IPS DF 6.9 (cell line): ENCODE results near the gene MYL5.

Experiments used
- DNase-seq: peaks from one replicate; pipeline ENCODE4 v3.0.0-alpha.2; 2013; ENCODE audit warnings: low read depth, low spot score
- H3K27ac ChIP-seq: one replicate; pipeline ENCODE4 v1.5.1; 2013; ENCODE audit warnings: low read length, control low read depth
- H3K27me3 ChIP-seq: 2 replicates; pipeline ENCODE4 v1.6.1; 2013; ENCODE audit warnings: mild to moderate bottlenecking, low read length; ENCODE audit not compliant: control insufficient read depth, insufficient read depth
- H3K36me3 ChIP-seq: 2 replicates; pipeline ENCODE4 v1.6.1; 2013; ENCODE audit warnings: low read length; ENCODE audit not compliant: control insufficient read depth, insufficient read depth
- H3K4me1 ChIP-seq: 2 replicates; pipeline ENCODE4 v1.6.1; 2013; ENCODE audit warnings: low read length; ENCODE audit not compliant: control insufficient read depth, insufficient read depth
- H3K4me3 ChIP-seq: 2 replicates; pipeline ENCODE4 v1.5.1; 2013; ENCODE audit warnings: mild to moderate bottlenecking, low read length
- H3K9me3 ChIP-seq: 2 replicates; pipeline ENCODE4 v1.6.1; 2013; ENCODE audit warnings: low read length, inconsistent platforms; ENCODE audit not compliant: control insufficient read depth, insufficient read depth
- WGBS: extraction: QIAGEN DNeasy Blood & Tissue Kit; methylation state at CpG from one replicate; pipeline ENCODE4 v1.1.7; 2013; ENCODE audit warnings: mixed read lengths, missing lambda C conversion rate; ENCODE audit not compliant: insufficient read length, insufficient coverage; 5-methylcytosine and 5-hydroxymethylcytosine counted together

The MYL5 gene

GRCh38 chr4:657834-658667, 16.3 kb upstream of the MYL5 start:
- H3K27ac ChIP-seq, result no peak overlapping the region
- no peaks in the 10 kb centered on the region for H3K36me3 ChIP-seq
- no peaks in the 10 kb centered on the region for H3K4me1 ChIP-seq
- no peaks in the 10 kb centered on the region for H3K9me3 ChIP-seq
- H3K4me3 ChIP-seq, result no peak overlapping the region
- DNase-seq, result no peak
- H3K27me3 ChIP-seq, result no peaks in the 10 kb centered on the region; the same call in 1 of the 2 replicates
- no CpG with 5 or more reads among the region's 27 CpGs for WGBS

- Histone ChIP-seq H3K9me3 (no peaks in the 10 kb centered on the region), H3K4me1 (no peaks in the 10 kb centered on the region), H3K27ac (no peak overlapping the region), H3K4me3 (no peak overlapping the region), H3K36me3 (no peaks in the 10 kb centered on the region), H3K27me3 (no peaks in the 10 kb centered on the region; the same call in 1 of the 2 replicates)
- WGBS, result no CpG with 5 or more reads among the region's 32 CpGs
- no peak for DNase-seq
These were observed 15.4 kb upstream of the MYL5 start for GRCh38 chr4:658681-659667.

GRCh38 chr4:659851-660250, 14.5 kb upstream of the MYL5 start:
- DNase-seq, result no peak
- Histone ChIP-seq H3K9me3 (no peaks in the 10 kb centered on the region), H3K4me1 (no peaks in the 10 kb centered on the region), H3K27ac (no peak overlapping the region), H3K36me3 (no peaks in the 10 kb centered on the region), H3K4me3 (no peak overlapping the region), H3K27me3 (no peaks in the 10 kb centered on the region; the same call in 1 of the 2 replicates)
- WGBS, result no CpG with 5 or more reads among the region's 8 CpGs

GRCh38 chr4:660401-660800, 13.9 kb upstream of the MYL5 start:
- Histone ChIP-seq H3K4me1 (no peaks in the 10 kb centered on the region), H3K36me3 (no peaks in the 10 kb centered on the region), H3K9me3 (no peaks in the 10 kb centered on the region), H3K4me3 (no peak overlapping the region), H3K27ac (no peak overlapping the region), H3K27me3 (no peaks in the 10 kb centered on the region; the same call in 1 of the 2 replicates)
- no CpG with 5 or more reads among the region's 10 CpGs for WGBS
- no peak for DNase-seq

- no peaks in the 10 kb centered on the region for H3K9me3 ChIP-seq
- no peak overlapping the region for H3K27ac ChIP-seq
- H3K4me1 ChIP-seq, result no peaks in the 10 kb centered on the region; the same call in 1 of the 2 replicates
- WGBS, result no CpG with 5 or more reads among the region's 3 CpGs
- no peaks in the 10 kb centered on the region for H3K36me3 ChIP-seq
- H3K27me3 ChIP-seq, result no peaks in the 10 kb centered on the region; the same call in 1 of the 2 replicates
- DNase-seq, result no peak
- H3K4me3 ChIP-seq, result no peak overlapping the region
These were observed 13.1 kb upstream of the MYL5 start for GRCh38 chr4:661231-661630.

- no peaks in the 10 kb centered on the region; the same call in 1 of the 2 replicates for H3K4me1 ChIP-seq
- H3K4me3 ChIP-seq, result no peak overlapping the region
- DNase-seq, result no peak
- H3K27ac ChIP-seq, result no peak overlapping the region
- no CpG with 5 or more reads among the region's 42 CpGs for WGBS
- H3K27me3 ChIP-seq, result no peaks in the 10 kb centered on the region; the same call in 1 of the 2 replicates
- no peaks in the 10 kb centered on the region for H3K36me3 ChIP-seq
- no peaks in the 10 kb centered on the region for H3K9me3 ChIP-seq
These were observed 12.2 kb upstream of the MYL5 start for GRCh38 chr4:661881-662761.

- Histone ChIP-seq H3K36me3 (no peaks in the 10 kb centered on the region), H3K27ac (no peak overlapping the region), H3K27me3 (no peaks in the 10 kb centered on the region; the same call in 1 of the 2 replicates), H3K9me3 (no peaks in the 10 kb centered on the region), H3K4me1 (no peaks in the 10 kb centered on the region; the same call in 1 of the 2 replicates), H3K4me3 (peak overlapping the region; percentile 54; the same call in 1 of the 2 replicates)
- WGBS, result no CpG with 5 or more reads among the region's 20 CpGs
- DNase-seq, result no peak
These were observed 11.3 kb upstream of the MYL5 start for GRCh38 chr4:663046-663437.

- H3K27ac ChIP-seq, result no peak overlapping the region
- H3K4me1 ChIP-seq, result no peaks in the 10 kb centered on the region; the same call in 1 of the 2 replicates
- no peaks in the 10 kb centered on the region for H3K36me3 ChIP-seq
- WGBS, result no CpG with 5 or more reads among the region's 80 CpGs
- DNase-seq, result no peak
- H3K9me3 ChIP-seq, result no peaks in the 10 kb centered on the region
- H3K27me3 ChIP-seq, result no peaks in the 10 kb centered on the region; the same call in 1 of the 2 replicates
- H3K4me3 ChIP-seq, result peak overlapping the region; percentile 54; the same call in 1 of the 2 replicates
These were observed 10.6 kb upstream of the MYL5 start for GRCh38 chr4:663438-664428.

- Histone ChIP-seq H3K9me3 (no peaks in the 10 kb centered on the region), H3K4me3 (no peak overlapping the region), H3K4me1 (no peaks in the 10 kb centered on the region; the same call in 1 of the 2 replicates), H3K27ac (no peak overlapping the region), H3K36me3 (no peaks in the 10 kb centered on the region), H3K27me3 (no peaks in the 10 kb centered on the region)
- no CpG with 5 or more reads among the region's 24 CpGs for WGBS
- DNase-seq, result no peak
These were observed 9.6 kb upstream of the MYL5 start for GRCh38 chr4:664713-665231.
